ENCODE results near the gene NRROS.

- TF ChIP-seq CTCF (IDR thresholded peaks at IDR 0.05): no peak
- no peak for TF ChIP-seq POLR2A (IDR thresholded peaks at IDR 0.05)
These were observed 51.9 kb downstream of the NRROS start for GRCh38 chr3:196691386-196691785.

Measured in body of pancreas (tissue), 4 donors.